ENCODE measurements around the gene CDC42EP4.

Gene CDC42EP4

GRCh38 chr17:73234736-73235135 is 77.1 kb downstream of the CDC42EP4 start:
- no peak overlapping the region for H3K27ac ChIP-seq
- TF ChIP-seq ZFX (IDR thresholded peaks at IDR 0.05): no peak
- no peak for TF ChIP-seq CTCF (conservative IDR thresholded peaks at IDR 0.05)
